ENCODE results near the gene PCOLCE2.

Gene PCOLCE2

GRCh38 chr3:142934128-142934886, 45.4 kb upstream of the PCOLCE2 start:
- H3K79me2 ChIP-seq (ENCODE audit: insufficient read depth, low read length): no peaks in the 10 kb centered on the region
- no peaks in the 10 kb centered on the region for H4K20me1 ChIP-seq (ENCODE audit: insufficient read depth, low read length)
- no peaks in the 10 kb centered on the region for H3K36me3 ChIP-seq (ENCODE audit: insufficient read depth, low read length)
- H3K9ac ChIP-seq (ENCODE audit: low read depth, low read length): no peak overlapping the region
- no peak overlapping the region for H3K4me2 ChIP-seq (ENCODE audit: insufficient read depth, low read length)
- peaks cover 3% of the 10 kb centered on the region for H3K27me3 ChIP-seq (ENCODE audit: insufficient read depth, low read length, poor library complexity)
- H3K27ac ChIP-seq (ENCODE audit: low read length): no peak overlapping the region
- ATAC-seq (ENCODE audit: insufficient read depth, low read depth) (no peak), DNase-seq (no peak)
- no peak overlapping the region for H3K4me3 ChIP-seq (ENCODE audit: low read depth in 1 of 2, low read length in 2 of 2)
- no peak overlapping the region for H2AFZ ChIP-seq (ENCODE audit: low read depth, low read length)
- TF ChIP-seq, protein P1, sequence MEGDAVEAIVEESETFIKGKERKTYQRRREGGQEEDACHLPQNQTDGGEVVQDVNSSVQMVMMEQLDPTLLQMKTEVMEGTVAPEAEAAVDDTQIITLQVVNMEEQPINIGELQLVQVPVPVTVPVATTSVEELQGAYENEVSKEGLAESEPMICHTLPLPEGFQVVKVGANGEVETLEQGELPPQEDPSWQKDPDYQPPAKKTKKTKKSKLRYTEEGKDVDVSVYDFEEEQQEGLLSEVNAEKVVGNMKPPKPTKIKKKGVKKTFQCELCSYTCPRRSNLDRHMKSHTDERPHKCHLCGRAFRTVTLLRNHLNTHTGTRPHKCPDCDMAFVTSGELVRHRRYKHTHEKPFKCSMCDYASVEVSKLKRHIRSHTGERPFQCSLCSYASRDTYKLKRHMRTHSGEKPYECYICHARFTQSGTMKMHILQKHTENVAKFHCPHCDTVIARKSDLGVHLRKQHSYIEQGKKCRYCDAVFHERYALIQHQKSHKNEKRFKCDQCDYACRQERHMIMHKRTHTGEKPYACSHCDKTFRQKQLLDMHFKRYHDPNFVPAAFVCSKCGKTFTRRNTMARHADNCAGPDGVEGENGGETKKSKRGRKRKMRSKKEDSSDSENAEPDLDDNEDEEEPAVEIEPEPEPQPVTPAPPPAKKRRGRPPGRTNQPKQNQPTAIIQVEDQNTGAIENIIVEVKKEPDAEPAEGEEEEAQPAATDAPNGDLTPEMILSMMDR (IDR thresholded peaks at IDR 0.05; ENCODE audit: borderline replicate concordance, extremely low read depth, low read length, poor library complexity, severe bottlenecking): no peak
- no peak for TF ChIP-seq EZH2 (IDR thresholded peaks at IDR 0.05; ENCODE audit: borderline replicate concordance, low read depth, low read length, severe bottlenecking)
- H3K4me1 ChIP-seq (ENCODE audit: insufficient read depth, low read length): no peaks in the 10 kb centered on the region
- no peaks in the 10 kb centered on the region for H3K9me3 ChIP-seq (ENCODE audit: insufficient read depth, low read length, severe bottlenecking)

DNA sequence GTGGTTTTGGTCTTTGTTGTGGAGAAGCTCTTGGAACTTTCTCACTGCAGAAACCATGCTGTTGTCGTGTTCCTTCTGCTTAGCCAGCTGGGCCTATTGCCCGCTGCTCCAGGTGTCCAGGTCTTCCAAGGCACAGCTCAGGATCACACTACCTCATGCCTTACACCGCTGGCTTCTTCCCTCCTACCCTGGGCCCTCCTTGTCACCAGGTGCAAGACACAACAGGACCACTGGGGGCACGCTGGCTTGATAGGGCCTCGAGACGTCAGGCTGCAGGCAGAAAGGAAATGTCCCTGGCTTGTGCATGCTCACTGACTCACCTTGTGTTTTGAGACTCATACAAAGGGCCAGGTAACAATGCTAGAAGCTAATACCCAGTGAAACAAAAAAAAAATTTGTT, 42.3 kb upstream of the PCOLCE2 start:
- Histone ChIP-seq H3K9me3 (ENCODE audit: insufficient read depth, low read length, severe bottlenecking) (no peaks in the 10 kb centered on the region), H2AFZ (ENCODE audit: low read depth, low read length) (no peak overlapping the region; the same call in 1 of the 2 replicates), H3K4me2 (ENCODE audit: insufficient read depth, low read length) (no peak overlapping the region), H3K36me3 (ENCODE audit: insufficient read depth, low read length) (no peaks in the 10 kb centered on the region), H4K20me1 (ENCODE audit: insufficient read depth, low read length) (no peaks in the 10 kb centered on the region), H3K9ac (ENCODE audit: low read depth, low read length) (no peak overlapping the region), H3K27me3 (ENCODE audit: insufficient read depth, low read length, poor library complexity) (peaks cover 9% of the 10 kb centered on the region), H3K4me3 (ENCODE audit: low read depth in 1 of 2, low read length in 2 of 2) (no peak overlapping the region), H3K4me1 (ENCODE audit: insufficient read depth, low read length) (no peaks in the 10 kb centered on the region), H3K79me2 (ENCODE audit: insufficient read depth, low read length) (no peaks in the 10 kb centered on the region), H3K27ac (ENCODE audit: low read length) (no peak overlapping the region)
- DNase-seq (peak; percentile 13), ATAC-seq (ENCODE audit: insufficient read depth, low read depth) (peak; percentile 73)
- no peak for TF ChIP-seq EZH2 (IDR thresholded peaks at IDR 0.05; ENCODE audit: borderline replicate concordance, low read depth, low read length, severe bottlenecking)
- TF ChIP-seq, protein P1 (IDR thresholded peaks at IDR 0.05; ENCODE audit: borderline replicate concordance, extremely low read depth, low read length, poor library complexity, severe bottlenecking): peak; percentile 49

- H2AFZ ChIP-seq (ENCODE audit: low read depth, low read length): no peak overlapping the region
Measured at GRCh38 chr3:142930463-142930862, 41.6 kb upstream of the PCOLCE2 start.

More at GRCh38 chr3:142930463-142930862, 41.6 kb upstream of the PCOLCE2 start:
- H3K27ac ChIP-seq (ENCODE audit: low read length): no peak overlapping the region
- ATAC-seq (ENCODE audit: insufficient read depth, low read depth) (no peak), DNase-seq (no peak)
- H3K4me2 ChIP-seq (ENCODE audit: insufficient read depth, low read length): no peak overlapping the region
- no peak overlapping the region for H3K4me3 ChIP-seq (ENCODE audit: low read depth in 1 of 2, low read length in 2 of 2)
- no peaks in the 10 kb centered on the region for H3K79me2 ChIP-seq (ENCODE audit: insufficient read depth, low read length)
- H3K4me1 ChIP-seq (ENCODE audit: insufficient read depth, low read length): no peaks in the 10 kb centered on the region
- no peak overlapping the region for H3K9ac ChIP-seq (ENCODE audit: low read depth, low read length)
- H3K36me3 ChIP-seq (ENCODE audit: insufficient read depth, low read length): no peaks in the 10 kb centered on the region
- no peaks in the 10 kb centered on the region for H3K9me3 ChIP-seq (ENCODE audit: insufficient read depth, low read length, severe bottlenecking)
- H4K20me1 ChIP-seq (ENCODE audit: insufficient read depth, low read length): no peaks in the 10 kb centered on the region
- TF ChIP-seq, protein P1 (IDR thresholded peaks at IDR 0.05; ENCODE audit: borderline replicate concordance, extremely low read depth, low read length, poor library complexity, severe bottlenecking): no peak
- TF ChIP-seq EZH2 (IDR thresholded peaks at IDR 0.05; ENCODE audit: borderline replicate concordance, low read depth, low read length, severe bottlenecking): no peak
- H3K27me3 ChIP-seq (ENCODE audit: insufficient read depth, low read length, poor library complexity): peaks cover 9% of the 10 kb centered on the region
